ENCODE measurements around the gene ETFBKMT.

Gene ETFBKMT

DNA sequence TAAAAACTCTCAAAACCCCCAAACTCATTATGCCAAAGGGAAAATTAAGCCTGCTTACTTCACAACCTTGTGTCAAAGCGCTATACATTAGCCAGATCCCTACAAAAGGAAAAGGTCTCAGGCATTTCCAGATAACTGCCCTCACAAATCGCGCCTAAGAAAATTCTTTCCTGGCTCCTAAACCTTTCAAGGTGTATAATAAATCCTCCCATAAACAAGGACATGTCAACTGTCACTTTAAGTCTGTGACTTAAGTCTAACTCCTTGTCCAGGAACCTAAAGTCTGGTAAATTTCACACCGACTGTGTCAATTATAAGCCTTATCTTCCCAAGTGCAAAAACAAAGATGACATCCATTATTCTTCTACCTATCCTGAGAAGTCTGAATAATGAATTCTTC, 4.3 kb upstream of the ETFBKMT start:
- TF ChIP-seq, protein P1, sequence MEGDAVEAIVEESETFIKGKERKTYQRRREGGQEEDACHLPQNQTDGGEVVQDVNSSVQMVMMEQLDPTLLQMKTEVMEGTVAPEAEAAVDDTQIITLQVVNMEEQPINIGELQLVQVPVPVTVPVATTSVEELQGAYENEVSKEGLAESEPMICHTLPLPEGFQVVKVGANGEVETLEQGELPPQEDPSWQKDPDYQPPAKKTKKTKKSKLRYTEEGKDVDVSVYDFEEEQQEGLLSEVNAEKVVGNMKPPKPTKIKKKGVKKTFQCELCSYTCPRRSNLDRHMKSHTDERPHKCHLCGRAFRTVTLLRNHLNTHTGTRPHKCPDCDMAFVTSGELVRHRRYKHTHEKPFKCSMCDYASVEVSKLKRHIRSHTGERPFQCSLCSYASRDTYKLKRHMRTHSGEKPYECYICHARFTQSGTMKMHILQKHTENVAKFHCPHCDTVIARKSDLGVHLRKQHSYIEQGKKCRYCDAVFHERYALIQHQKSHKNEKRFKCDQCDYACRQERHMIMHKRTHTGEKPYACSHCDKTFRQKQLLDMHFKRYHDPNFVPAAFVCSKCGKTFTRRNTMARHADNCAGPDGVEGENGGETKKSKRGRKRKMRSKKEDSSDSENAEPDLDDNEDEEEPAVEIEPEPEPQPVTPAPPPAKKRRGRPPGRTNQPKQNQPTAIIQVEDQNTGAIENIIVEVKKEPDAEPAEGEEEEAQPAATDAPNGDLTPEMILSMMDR (conservative IDR thresholded peaks at IDR 0.05; ENCODE audit: control insufficient read depth, insufficient read depth, low read depth, low read length), result no peak
- DNase-seq (ENCODE audit: low read depth), result no peak
- no peak overlapping the region for H3K4me3 ChIP-seq (ENCODE audit: control insufficient read depth, low read depth, low read length)

- TF ChIP-seq, protein P1 (conservative IDR thresholded peaks at IDR 0.05; ENCODE audit: control insufficient read depth, insufficient read depth, low read depth, low read length), result no peak
- no peak overlapping the region for H3K4me3 ChIP-seq (ENCODE audit: control insufficient read depth, low read depth, low read length)
- DNase-seq (ENCODE audit: low read depth), result no peak
Observed at GRCh38 chr12:31655792-31656191, 3.7 kb upstream of the ETFBKMT start.

GRCh38 chr12:31658471-31659086, 909 bp upstream of the ETFBKMT start:
- TF ChIP-seq, protein P1 (conservative IDR thresholded peaks at IDR 0.05; ENCODE audit: control insufficient read depth, insufficient read depth, low read depth, low read length), result no peak
- no peak for DNase-seq (ENCODE audit: low read depth)
- H3K4me3 ChIP-seq (ENCODE audit: control insufficient read depth, low read depth, low read length), result peak overlapping the region; percentile 96

GRCh38 chr12:31662176-31662849, 2.8 kb downstream of the ETFBKMT start:
- no peak overlapping the region for H3K4me3 ChIP-seq (ENCODE audit: control insufficient read depth, low read depth, low read length)
- no peak for DNase-seq (ENCODE audit: low read depth)
- TF ChIP-seq, protein P1 (conservative IDR thresholded peaks at IDR 0.05; ENCODE audit: control insufficient read depth, insufficient read depth, low read depth, low read length), result no peak

GRCh38 chr12:31663576-31663975, 4.1 kb downstream of the ETFBKMT start:
- no peak for DNase-seq (ENCODE audit: low read depth)
- TF ChIP-seq, protein P1 (conservative IDR thresholded peaks at IDR 0.05; ENCODE audit: control insufficient read depth, insufficient read depth, low read depth, low read length), result no peak
- no peak overlapping the region for H3K4me3 ChIP-seq (ENCODE audit: control insufficient read depth, low read depth, low read length)

- TF ChIP-seq, protein P1 (conservative IDR thresholded peaks at IDR 0.05; ENCODE audit: control insufficient read depth, insufficient read depth, low read depth, low read length), result no peak
- no peak overlapping the region for H3K4me3 ChIP-seq (ENCODE audit: control insufficient read depth, low read depth, low read length)
Observed at GRCh38 chr12:31664038-31664437, 4.5 kb downstream of the ETFBKMT start.

More at GRCh38 chr12:31664038-31664437, 4.5 kb downstream of the ETFBKMT start:
- DNase-seq (ENCODE audit: low read depth), result no peak
